Stromal cell of bone marrow (primary cell): ENCODE results near the gene IP6K2.
A peak's percentile ranks its signal among the peaks of the same experiment; 100 is the strongest.
"Not testable (repeated sequence)": the region's sequence is repeated elsewhere in the genome, so short reads cannot be mapped to it uniquely, and the experiment has no call there.

Experiments
- DNase-seq: peaks from one replicate; pipeline ENCODE4 v3.0.0-alpha.2; 2012; ENCODE audit warnings: low read depth

IP6K2 gene

GRCh38 chr3:48727511-48727910, 10.5 kb upstream of the IP6K2 start:
- DNase-seq, result no peak

DNA sequence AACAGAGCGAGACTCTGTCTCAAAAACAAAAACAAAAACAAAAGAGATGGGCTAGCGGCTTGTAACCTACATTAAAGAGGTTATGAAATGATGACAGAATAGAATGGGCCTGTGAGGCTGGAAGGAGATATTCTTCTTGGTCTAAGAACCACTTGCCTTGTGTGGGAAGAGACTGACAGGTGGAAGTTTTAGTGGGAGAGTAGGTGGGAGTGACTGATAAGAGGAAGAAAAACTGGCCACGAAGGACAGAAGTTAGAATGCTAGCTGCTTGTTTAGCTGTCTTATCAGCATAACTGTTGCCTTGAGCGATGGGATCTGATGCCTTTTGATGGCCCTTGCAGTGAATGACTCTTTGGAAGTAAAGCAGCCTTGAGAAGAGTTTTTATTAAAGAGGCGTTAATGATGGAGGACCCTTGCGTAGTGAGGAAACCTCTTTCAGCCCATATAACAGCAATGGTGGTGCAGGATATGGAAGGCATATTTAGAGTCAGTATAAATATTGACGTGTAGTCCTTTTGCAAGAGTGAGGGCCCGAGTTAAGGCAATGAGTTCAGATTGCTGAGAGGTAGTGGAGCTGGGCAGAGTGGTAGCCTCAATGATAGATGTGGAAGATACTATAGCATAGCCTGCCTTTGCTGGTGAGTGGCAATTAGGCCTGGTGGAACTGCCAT, 8.3 kb upstream of the IP6K2 start:
- DNase-seq, result not testable (repeated sequence)

DNA sequence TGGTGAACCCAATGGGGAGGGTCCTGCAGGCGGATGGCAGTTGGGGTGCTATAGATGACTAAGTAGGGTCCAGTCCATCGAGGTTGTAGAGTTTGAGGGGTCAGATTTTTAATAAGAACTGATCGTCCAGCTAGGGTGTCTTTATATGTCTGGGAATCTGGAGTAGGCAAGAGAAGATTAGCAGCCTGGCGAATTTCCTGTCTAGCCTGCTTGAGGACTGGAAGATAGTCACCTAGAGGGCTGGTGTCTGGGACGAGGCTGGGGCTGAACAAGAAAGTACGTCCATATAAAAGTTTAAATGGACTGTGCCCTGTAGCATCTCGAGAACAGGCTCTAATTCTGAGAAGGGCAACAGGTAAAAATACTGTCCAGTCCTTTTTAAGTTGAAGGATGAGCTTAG, 6.7 kb upstream of the IP6K2 start:
- no peak for DNase-seq

- not testable (repeated sequence) for DNase-seq
Observed at GRCh38 chr3:48723293-48723692, 6.3 kb upstream of the IP6K2 start.

DNA sequence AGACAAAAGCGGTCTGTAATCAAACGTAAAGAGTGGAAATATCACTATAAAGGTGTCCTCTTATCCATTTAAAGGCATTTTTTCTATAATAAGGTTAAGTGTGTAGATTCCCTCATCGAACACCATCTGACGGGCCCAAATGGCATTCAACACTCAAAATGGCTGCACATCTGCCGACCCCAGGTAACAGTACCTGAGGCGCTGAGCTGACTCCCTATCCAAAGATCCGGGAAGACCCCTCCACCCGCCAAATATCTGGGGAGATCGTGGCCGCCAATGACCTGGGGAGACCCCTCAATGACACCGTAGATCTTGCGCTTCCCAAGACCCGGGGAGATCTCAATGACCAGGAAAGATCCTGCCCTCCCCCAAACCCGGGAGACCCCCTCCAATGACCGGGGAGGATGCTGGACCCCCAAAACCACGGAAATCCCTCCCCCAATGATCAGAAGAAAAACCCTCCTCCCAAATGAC, 476 bp downstream of the IP6K2 start:
- DNase-seq, result no peak

DNA sequence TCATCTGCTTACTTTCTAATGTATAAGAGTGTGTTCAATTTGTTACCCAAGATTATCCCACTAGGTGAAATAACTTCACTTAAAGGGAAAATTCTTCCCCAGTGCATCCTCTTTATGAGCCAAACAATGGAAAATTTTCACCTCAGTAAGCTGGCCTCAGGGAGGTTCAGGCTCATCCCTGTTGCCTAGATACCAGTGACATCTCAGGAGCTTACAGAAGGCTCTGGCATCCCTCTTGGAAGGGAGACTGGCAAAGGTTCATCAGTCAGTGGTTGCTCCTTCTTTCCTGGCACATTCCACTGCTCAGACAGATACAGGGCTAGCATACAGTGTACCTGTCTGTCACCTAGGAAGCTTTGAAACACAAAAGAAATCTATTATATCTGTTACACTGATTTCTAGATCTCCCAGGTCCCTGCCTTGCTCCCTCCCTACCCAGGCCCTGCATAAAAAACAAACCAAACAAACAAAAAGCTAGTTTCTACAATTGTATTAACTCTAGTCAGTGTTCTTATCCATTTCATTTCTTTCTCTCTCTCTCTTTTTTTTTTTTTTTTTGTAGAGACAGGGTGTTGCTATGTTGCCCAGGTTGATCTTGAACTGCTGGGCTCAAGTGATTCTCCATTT, 1.7 kb downstream of the IP6K2 start:
- DNase-seq, result no peak

GRCh38 chr3:48711727-48712126, 5.3 kb downstream of the IP6K2 start:
- no peak for DNase-seq

GRCh38 chr3:48709051-48709461, 8.0 kb downstream of the IP6K2 start:
- DNase-seq, result no peak

DNA sequence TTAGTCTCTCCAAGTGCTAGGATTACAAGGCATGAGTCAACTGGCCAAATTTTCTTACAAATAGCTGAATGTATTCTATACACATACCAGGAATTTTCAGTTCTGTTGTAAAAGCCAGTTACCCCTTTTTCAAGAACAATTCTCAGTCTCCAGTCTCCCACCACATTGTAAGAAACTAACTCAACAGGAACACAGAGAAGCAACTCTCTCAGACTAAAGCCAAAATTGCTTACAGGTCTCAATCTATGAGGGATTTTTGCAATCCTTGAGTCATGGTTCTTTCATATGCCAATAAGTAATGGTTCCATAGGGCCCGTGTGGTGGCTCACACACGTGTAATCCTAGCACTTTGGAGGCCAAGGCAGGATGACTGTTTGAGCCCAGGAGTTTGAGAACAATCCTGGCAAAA, 8.5 kb downstream of the IP6K2 start:
- DNase-seq, result peak; percentile 74

- DNase-seq, result no peak
Observed at GRCh38 chr3:48707157-48707556, 9.9 kb downstream of the IP6K2 start.

GRCh38 chr3:48702320-48702920, 14.6 kb downstream of the IP6K2 start:
- DNase-seq, result no peak

DNA sequence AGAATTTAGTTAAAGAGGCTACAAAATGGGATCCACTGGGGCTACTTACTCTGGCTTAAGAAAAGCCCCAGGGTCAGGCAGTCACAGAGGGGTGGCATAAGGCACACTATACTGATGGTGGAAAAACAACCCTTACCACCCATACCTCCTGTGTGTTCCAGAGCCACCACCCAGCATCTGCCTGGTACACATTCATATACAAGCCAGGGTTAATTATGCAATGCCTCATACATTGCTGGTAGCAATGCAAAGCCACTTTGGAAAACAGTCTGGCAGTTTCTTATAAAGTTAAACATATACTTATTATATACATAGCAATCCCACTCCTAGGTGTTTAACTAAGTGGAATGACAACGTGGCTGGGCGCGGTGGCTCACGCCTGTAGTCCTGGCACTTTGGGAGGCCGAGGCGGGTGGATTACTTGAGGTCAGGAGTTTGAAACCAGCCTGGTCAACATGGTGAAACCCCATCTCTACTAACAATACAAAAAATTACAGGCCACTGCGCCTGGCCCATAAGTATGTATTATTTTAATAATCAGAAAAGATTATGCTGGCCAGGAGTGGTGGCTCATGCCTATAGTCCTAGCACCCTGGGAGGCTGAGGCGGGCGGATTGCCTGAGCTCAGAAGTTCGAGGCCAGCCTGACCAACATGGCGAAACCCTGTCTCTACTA, 16.2 kb downstream of the IP6K2 start:
- DNase-seq, result no peak

- DNase-seq, result no peak
Observed at GRCh38 chr3:48698891-48699290, 18.1 kb downstream of the IP6K2 start.

DNA sequence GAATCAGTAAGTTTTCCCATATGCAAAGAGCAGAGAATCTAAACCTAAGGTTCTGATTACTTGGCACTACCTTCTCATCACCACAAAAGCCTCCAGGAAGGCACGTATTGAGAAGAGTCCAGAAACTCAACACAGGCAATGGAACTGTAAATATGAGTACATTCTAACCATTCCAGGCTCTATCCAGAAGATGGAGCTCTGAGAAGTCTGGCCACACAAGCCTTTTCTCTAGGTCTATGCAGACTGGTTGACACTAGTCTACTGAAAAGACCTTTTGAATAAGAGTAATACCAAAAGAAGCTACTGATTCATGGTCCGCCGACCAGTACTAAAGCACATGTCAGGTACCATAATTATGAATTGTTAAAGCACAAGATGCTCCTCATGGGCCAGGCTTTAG, 19.1 kb downstream of the IP6K2 start:
- DNase-seq, result no peak

GRCh38 chr3:48696601-48697000, 20.4 kb downstream of the IP6K2 start:
- no peak for DNase-seq

DNA sequence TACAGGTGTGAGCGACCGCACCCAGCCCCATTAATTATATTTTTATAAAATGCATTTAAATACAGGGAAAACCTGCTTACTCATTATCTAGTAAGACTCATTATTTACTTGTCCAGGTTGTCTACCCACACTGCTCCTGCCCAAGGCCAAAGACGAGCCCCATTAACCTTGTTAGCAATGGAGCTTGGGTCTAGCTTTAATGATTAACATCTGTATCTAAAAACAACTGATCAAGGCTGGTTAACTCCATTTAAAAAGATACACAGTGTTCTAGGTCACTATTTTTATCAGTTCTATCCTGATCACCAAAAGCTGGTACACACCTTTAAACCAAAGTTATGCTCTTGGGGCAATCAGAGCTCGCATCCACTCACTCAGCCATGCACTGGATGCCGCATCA, 20.9 kb downstream of the IP6K2 start:
- DNase-seq, result no peak

- DNase-seq, result peak; percentile 21
Observed at GRCh38 chr3:48695393-48695753, 21.6 kb downstream of the IP6K2 start.

DNA sequence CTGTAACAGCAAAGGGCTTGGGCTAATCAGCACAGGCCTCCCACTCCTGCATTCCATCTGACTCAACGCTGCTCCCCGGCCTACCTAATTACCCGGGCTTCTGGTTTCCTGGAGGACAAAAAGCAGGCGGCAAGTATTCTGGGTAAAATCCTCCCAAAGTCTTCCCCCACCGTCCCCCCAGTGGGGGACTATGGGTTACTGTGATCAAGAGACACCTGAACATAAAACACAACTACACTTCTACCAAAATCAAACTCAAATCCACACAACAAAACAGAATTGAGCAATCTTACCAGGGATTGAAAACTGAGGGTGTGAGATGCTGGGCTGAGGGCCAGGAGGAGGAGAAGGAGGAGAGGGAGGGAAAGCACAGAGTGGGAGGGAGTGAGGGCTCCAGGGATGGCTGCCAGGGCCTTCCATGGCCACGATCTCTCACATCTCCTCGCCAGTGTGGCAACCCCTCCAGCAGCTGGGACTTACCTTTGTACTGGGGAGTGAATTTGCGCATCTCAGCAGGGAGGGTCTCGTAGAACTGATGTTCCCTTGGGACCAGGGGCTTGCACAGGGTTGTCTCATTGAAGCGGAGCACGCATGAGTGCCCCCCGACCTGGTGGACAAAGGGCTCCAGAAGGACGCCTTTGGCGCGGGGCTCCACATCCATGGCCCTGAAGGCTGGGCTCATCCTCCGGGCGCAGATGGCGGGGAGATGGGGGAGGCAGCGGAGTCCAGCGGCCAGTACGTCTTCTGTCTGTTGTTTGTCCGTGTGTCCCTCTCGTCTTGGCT, 22.2 kb downstream of the IP6K2 start:
- DNase-seq, result peak; percentile 81

DNA sequence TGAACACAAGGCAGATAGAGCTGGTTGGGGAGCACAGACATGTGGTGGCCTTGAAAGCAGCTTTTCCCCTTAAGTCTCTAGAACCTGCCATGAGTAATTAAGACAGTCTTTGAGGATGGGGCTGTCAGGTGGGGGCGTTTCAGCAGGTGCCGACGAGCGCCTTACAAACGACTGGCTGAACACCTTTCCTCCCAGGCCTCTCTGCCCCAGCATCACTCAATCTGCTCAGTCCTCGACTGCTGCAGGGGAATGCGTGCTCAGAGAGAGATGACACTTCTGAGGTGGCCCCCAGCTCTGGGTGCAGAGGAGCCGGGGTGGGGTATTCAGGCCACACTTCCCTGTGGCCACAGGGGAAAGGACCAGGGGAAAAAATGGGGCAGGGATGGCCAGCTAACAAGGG, 23.2 kb downstream of the IP6K2 start:
- no peak for DNase-seq

DNA sequence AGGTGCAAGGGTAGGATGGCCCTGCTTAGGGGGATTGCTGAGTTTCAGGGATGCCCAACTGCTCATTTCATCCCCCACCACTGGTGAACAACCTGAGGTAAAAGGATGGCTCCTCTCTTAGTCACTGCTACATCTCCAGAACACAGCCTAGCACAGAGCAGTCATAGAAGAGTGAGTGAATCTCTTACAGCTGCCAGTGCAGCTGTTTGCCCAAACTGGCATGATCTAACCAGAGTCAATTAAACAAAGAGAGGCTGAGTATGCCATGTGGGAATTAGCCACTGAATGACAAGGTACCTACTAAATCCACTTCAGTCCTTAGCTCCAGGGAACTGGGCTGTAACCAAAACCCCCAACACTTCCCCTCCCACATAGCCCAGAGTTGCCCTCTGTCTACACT, 24.5 kb downstream of the IP6K2 start:
- no peak for DNase-seq

DNA sequence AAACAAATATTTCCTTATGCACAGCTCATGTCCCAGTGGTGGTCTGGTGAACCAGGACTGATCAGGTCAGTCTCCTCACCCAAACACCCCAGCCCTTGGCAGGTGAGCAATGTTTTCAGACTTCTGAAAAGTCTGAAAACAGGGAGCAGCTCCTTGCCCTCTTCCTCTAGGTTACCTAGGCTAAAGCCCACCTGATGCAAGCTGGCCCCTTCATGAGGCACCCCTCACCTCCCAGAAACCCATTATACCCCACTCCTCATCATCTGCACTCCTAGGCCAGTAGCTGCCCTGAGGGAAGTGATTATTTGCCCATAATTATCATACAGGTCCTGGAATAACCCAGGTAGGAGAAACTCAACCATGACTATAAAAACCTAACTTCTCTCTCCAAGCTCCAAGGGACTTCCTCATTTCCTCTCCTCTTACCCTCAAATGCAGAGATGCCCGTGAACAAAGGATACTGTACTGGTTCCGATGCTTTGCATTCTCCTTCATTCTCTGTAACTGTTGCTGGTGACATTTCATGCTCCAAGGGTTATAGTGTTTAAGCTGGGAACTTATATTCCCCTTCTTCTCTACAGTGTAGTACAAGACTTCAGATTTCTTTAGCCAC, 26.1 kb downstream of the IP6K2 start:
- DNase-seq, result no peak

- DNase-seq, result no peak
Observed at GRCh38 chr3:48689384-48689783, 27.6 kb downstream of the IP6K2 start.
